ENCODE results near the gene XYLT2.

The XYLT2 gene

DNA sequence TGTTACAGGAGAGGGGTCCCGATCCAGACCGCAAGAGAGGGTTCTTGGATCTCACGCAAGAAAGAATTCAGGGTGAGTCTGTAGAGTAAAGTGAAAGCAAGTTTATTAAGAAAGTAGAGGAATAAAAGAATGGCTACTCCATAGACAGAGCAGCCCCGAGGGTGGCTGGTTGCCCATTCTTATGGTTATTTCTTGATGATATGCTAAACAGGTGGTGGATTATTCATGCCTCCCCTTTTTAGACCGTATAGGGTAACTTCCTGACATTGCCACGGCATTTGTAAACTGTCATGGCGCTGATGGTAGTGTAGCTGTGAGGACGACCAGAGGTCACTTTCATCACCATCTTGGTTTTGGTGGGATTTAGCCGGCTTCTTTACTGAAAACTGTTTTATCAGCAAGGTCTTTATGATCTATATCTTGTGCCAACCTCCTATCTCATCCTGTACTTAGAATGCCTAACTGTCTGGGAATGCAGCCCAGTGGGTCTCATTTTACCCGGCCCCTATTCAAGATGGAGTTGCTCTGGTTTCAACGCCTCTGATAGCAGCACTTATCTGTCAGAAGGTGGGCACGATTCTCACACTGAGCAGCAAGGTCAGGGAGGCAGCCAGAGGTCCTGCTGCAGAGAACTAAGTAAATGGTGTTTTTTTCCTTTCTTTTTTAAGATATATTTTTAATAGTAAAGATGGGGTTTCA is 26.5 kb upstream of the XYLT2 start:
- DNase-seq (ENCODE audit: low read depth), result no peak

DNA sequence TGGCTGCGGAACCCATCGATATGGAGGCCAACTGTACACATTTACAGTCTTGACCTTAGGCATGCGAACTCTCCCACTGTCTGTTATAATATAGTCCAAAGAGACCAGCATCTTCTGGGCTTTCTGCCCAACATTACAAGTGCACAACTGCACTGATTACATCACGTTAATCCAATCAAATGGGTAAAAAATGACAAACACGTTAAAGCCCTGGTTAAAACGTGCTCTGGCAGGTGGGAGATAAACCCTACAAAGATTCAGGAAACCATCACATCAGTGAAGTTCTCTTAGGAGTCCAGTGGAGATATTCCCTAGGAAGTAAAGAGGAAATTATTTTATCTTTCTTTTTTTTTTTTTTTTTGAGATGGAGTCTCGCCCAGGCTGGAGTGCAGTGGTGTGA is 23.7 kb upstream of the XYLT2 start:
- peak; percentile 63 for DNase-seq (ENCODE audit: low read depth)

DNA sequence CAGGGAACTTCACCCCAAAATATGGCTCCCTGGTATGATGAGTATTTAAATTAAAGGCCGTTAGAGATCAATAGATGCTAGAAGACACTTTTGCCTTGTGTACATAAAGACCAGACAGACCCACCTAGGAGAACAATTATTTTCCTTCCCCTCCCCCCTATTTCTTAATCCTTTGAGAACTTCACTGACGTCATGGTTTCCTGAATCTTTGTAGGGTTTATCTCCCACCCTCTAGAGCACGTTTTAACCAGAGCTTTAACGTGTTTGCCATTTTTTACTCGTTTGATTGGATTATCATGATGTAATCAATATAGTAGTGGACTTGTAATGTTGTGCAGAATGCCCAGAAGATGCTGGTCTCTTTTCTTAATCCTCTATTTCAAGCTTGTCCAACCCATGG is 22.9 kb upstream of the XYLT2 start:
- DNase-seq (ENCODE audit: low read depth), result no peak

DNA sequence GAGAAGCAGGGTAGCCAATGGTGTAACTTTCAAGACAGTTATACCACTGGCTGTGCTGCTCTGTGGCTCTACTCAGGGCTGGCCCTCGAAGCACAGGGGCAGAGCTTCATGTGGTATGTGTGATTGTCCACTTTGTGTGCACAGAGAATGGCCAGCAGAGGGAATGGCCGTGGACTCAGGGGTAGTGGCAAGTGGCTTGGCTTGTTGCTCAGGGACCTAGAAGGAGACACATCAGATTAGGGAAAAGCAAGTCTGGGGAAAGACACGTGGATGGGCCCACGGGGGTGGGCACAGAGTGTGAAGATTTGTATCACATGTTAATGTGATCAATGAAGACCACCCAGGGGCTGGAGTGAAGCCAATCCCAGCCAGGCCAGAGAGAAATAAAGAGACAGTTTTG is 20.0 kb upstream of the XYLT2 start:
- DNase-seq (ENCODE audit: low read depth), result no peak

DNA sequence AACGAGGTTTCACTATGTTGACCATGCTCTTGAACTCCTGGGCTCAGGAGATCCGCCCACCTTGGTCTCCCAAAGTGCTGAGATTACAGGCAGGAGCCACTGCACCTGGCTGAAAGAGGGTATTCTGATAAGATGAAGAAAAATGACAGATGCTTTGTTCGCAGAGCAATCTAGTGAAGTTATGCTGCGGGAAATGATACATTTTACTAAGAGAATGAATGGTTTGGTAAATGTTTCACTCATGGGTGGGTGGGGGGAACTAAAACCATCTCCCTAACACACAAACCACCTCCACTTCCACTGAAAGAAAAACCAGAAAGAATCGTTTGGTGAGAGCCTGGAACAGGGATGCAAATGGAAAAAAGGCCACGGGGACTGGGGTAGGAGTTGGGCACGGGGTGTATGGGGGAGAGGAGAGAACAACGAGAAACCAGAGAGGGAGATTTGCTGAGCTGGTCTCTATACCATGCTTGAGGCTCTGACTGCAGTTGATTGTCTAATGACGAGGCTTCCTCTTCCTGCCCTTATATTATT is 19.0 kb upstream of the XYLT2 start:
- no peak for DNase-seq (ENCODE audit: low read depth)

DNA sequence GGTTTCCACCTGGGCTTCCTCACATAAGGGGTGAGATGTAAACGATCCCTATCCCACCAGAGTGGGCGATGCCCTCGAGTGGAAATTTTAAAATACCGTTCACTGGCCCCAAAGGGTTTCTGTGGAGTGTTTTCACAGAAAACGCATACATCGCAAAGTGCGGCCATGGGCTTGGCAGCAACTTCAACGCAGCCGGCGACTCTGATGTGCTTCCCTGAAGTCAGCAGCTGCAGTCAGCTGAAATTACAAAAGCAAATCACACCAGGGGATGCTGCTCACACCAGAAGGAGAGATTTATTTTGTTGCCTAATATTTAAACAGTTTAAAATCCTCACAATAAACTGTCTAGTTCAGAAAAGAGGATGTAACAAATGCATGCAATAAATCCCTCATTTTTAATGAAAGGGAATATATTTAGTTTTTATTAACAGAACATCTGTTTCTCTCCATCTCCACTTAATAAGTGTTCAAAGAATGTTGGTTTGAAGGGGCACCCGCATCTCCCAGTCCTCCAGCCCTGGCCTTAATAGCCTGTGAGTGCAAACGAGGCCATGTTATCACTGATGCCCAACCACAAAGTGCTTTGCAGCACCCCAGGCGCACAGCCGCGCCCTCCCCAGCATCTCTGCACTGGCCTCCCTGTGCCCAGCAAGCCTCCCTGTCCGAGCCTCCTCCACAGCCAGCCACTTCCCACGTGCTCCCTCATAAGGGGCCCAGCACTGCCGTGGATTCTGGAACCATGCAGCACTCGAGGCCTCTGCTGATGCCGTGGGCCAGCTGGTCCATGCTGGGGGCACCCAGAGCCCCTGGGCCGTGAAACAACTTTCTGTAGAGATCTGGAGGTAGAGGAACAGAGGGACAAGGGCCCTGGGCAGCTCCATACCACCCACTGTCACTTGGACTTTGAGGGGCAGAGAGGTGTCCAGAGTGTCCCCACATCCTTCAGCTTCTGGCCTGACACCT is 17.3 kb upstream of the XYLT2 start:
- DNase-seq (ENCODE audit: low read depth), result no peak

DNA sequence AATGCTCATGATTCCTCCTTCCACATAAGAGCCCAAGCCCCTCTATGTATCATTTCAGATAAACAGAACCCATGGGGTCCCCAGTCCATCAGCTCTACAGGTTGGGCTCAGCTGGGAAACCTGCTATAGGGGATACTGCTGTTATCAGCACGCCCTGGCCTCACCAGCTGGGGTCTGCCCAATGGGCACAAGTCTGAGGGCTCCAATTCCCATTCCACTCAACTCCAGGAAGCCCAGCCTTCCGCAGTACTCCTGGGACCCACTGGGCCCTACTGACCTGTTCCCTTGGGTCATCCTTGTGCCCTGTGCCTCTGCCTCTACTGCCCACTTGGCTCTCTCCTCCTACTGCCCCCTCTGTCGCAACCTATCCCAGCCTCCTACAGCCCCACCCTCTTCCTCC is 16.2 kb upstream of the XYLT2 start:
- DNase-seq (ENCODE audit: low read depth), result no peak

DNA sequence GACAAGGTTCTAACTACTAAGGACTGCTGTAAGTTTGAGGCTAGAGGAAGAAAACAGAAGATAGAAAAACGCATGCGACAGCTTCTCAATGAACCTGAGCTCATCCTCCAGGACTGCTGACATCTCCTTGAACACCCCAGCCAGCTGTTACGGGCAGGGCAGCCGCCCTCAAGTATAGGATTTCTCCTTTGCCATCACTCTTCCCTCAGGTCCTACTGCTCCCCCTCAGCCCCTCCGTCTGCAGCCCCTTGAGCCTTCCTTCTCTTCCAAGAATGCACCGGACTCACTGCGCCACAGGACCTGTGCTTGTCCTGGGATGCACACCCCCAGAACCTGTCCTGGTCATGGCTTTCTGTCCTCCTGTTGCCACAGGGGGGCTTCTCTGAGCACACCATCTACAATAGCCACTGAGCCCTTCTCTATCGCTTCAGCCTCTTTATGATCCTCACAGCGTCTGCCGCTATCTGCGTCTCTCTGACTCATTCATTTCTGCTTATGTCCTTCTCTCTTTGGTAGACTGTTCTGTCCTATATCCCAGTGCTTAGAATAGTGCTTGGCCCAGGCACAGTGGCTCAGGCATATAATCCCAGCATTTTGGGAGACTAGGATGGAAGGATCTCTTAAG is 15.7 kb upstream of the XYLT2 start:
- DNase-seq (ENCODE audit: low read depth), result peak; percentile 41

DNA sequence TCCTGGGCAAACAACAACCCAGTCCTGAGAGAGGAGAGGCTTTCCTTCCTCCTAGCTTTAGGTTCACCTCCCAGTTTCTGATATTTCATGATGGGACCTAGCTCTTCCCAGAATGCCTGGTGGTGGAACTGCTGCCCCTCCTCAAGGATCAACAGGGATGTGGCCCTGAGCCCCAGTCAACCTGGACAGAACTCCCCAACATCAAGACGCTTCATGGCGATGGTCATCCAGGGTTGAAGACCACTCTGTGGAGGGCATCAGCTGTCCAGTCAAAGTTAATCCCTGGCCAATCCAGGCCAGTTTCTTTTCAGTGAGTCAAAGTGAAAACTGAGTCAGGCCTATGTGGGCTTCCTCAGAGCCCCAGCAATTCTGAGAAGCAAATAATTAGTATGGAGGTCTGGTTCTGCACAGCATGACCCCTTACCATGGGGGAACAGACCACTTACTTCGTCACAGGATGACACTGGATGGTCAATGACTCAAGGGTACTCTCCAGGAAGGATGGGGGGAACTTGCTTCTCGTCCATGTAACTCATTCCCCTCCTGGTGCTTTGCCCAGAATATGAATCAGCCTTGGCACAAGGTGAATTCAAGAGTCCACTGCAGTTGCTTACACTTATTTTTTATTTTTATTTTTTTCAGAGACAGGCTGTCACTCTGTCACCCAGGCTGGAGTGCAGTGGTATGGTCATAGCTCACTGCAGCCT is 14.7 kb upstream of the XYLT2 start:
- DNase-seq (ENCODE audit: low read depth), result peak; percentile 82

DNA sequence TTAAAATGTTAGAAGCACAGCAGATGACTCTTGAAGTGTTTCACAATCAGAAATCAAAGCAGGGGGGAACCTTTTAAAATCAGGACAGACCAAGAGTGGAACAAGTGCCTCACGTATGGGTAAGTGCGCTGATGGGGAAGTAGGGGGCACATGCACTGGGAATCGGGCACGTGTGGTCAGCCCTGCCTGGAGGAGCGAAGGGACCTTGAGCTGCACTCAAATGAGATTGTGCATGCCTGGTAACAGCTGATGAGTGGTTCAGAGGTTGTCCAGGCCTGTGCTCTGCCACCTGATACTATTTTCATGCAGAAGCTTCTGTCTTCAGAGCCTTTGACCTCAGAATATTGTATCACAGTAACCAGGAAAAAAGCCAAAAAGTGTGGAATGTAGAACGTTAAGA is 13.7 kb upstream of the XYLT2 start:
- DNase-seq (ENCODE audit: low read depth), result no peak

DNA sequence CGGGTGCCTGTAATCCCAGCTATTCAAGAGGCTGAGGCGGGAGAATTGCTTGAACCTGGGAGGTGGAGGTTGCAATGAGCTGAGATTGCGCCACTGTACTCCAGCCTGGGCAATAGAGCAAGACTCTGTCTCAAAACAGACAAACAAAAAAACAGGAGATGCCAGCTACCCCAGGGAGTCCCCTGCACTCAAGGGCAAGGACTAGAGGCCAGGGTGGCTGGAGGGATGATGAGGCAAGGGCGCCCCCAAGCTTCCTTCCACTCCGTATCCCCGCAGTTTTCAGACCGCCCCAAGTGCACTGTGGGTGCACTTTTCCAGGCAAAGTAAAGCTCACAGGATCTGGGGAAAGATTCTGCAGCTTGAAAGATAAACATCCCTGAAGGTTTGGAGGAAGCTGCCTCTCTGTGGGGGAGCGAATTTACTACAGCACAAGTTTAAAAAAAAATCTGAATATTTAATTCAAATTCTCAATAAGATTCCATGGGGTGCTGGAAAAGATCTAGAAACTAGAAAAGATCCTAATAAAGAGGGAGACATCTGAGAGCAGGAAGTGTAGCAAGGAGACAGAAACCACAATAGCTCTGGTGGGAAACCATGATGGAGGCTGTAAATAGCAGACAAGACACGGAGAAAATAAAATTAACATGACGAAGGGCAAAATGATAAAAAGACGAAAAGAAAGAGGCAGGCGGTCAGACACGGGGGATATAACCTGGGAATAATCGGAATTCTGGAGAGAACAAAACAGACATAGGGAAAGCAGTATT is 12.5 kb upstream of the XYLT2 start:
- DNase-seq (ENCODE audit: low read depth), result peak; percentile 42

DNA sequence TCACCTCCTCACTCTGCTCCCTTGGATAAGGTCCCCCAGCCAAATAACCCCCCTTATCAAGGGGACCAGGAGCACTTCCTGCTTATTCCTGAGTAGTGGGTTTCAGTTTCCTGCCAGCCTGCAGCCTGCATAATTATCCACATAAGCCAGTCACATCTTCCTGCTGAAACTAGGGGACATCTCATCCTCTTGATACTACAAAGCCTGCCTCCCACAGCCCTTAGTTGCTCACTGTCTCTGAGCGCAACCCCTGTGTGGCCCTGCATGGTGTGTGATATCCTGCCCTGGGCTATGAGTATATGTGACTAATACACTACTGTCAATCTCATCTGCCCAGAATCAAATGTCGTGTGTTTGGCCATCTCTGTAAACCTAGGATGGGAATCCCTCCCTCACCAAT is 8.0 kb upstream of the XYLT2 start:
- no peak for DNase-seq (ENCODE audit: low read depth)

DNA sequence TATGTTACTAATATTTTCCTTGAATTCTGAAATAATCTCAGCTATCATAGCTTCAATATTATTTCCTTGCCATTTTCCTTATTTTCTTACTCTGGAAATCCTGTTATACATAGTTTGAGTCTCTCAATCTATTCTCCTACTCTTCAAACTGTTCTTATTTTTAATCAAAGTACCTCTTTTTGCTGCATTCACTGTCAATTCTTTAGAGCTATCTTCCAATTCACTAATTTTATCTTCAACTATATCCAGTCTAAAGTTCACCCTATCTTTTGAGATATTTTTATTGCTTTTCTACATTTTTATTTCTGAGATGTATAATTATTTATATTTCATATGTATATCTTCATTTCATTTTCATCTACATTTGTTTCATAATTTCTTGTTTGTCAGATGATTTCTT is 7.3 kb upstream of the XYLT2 start:
- no peak for DNase-seq (ENCODE audit: low read depth)

DNA sequence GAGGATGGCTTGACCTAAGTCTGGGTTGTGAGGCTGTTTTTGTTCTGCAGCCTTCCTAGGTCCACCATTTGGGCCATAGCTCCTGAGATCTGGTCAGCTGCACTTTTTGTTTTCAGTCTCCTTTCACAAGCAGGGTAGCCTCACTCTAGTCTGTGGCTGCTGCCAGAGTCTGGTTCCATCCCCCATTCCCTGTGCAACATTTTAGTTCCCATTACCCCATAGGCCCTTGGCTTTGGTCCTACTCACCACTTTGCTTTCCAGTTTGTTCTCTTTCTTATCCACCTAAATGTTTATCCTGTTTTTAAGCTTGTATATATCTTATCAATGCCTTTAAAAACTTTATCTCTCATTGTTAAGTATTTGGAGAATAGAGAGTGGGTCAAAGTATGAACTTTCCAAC is 6.5 kb upstream of the XYLT2 start:
- DNase-seq (ENCODE audit: low read depth), result no peak

DNA sequence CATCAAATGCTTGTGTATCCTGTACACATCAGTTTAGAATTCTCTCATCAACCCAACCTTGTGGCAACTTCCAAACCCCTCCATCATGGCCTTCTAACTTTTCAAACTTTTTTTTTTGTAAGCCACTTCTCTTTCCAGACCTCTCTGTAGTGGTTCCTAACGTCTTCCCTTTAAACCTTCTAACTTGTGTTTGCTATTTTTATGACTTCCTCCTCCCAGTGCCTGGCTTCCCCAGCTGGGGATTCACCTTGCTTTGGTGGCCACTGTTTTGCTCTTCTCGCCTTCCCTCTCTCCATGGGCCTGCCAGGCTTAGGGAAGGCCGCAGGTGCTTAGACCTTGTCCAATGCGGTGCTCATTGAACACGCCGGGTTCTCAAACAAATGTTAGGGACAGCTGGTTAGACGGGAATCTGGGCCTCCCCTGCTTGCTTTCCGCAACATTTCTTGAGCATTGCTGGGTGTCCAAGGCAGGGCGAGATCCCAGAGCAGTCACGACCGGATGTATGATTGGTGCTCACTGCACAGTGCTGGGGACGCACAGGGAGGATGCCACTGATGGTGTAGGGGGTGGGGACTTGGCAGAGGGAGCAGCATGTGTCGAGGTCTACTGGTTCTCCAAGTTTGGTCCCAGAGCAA is 1.1 kb upstream of the XYLT2 start:
- no peak for DNase-seq (ENCODE audit: low read depth)

DNA sequence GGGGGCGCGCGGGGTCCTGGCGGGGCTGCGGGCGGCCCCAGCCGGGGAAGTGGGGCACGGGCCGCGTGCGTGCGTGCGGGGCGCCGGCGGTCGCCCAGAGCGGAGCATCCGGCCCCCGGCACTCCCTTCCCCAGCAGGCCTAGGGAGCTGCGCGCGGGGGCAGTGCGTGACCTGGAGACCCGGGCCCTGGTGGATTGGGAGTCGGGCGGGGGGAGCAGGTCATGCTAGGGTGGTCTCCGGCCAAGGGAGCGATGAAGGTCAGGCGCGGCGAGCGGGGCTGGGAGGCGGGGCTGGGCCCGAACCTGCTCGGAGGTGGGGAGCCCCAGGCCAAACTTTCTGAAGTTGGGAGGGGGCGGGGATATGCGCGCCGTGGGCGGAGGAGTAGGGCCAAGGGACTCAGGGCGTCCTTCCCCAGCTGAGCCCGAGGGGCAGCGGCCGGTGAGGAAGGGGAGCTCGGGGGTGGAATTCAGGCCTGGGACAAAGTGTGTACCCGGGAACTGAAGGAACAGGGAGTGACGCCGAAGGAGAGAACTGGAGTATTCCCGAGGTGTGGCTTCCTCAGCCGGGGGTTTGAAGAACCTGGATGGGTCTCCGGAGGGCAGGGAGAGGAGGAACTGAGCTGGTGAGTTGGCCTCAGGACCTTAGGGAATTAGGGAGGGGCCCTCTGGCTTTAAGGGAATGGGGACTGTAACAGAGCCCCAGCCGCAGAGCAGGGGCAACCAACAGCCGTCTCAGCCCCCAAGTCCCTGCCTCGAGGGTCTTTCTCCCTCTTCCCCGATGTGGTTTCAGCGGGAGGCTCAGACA is 589 bp downstream of the XYLT2 start:
- no peak for DNase-seq (ENCODE audit: low read depth)

DNA sequence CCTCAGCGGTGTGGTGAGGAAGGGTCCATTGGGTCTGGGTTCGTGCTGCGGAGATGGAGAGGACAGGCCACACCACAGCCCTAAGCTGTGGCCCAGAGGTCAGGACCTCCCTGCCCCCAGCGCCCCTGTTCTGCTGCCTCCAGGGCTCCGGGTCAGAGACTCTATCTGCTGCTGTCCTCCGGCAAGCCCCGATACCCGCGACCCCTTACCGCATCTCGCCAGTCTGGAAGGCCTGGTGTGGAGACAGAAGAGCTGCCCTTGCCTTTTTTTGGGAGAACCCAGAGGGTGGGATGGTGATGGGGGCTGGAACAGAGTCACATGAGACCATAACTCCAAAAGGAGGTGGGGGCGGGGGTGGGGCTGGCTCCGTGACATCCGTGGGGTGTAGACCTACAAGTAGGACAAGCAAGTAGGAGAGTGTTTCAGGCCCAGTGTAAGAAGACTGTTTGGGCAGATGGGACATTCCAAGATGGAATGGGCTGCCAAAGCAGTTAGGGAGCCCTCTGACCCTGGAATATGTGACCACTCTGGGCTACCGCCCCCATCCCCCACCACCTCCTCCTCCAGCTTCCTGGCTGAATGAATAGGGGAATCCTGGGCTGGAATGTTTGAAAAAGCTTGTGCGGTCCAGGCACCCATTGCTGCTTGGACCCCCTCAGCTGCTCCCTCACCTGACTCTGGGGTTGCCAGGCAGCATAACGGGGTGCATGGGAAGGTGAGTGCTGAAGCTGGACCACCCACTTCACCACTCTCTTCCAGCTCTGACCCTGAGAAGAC is 1.4 kb downstream of the XYLT2 start:
- DNase-seq (ENCODE audit: low read depth), result no peak

DNA sequence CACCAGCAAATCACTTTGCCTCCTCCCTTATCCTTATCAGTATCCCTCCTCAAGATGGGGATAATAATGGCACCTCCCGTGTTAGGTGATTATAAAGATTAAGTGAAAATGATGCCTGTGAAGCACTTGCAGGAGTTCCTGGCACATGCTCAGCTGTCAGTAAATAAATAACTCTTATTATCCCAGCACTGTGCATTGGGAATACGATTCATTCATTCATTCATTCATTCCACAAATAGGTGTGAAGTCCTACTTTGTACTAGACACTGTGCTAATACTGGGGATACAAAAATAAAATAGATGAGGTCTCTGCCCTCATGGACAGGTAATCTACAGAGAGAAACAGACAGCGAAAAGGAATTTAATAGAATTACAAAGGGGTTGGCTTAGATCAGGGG is 2.0 kb downstream of the XYLT2 start:
- no peak for DNase-seq (ENCODE audit: low read depth)
